Mesenchymal stem cell (in vitro differentiated cells and primary cell): ENCODE data around the gene SNCAIP.

Experiments
- DNase-seq: peaks from one replicate; pipeline ENCODE4 v3.0.0-alpha.2; 2013
- H2AFZ ChIP-seq: one replicate; pipeline ENCODE4 v1.6.1; 2013; ENCODE audit warnings: low read depth, mild to moderate bottlenecking, control low read depth, inconsistent platforms, low read length, moderate library complexity
- H2AK5ac ChIP-seq: 2 replicates; pipeline ENCODE4 v1.6.1; 2013; ENCODE audit warnings: low read length, moderate library complexity, mild to moderate bottlenecking, inconsistent platforms; ENCODE audit not compliant: severe bottlenecking
- H2BK120ac ChIP-seq: one replicate; pipeline ENCODE4 v1.6.1; 2013; ENCODE audit warnings: low read depth, mild to moderate bottlenecking, inconsistent platforms, low read length, moderate library complexity
- H2BK12ac ChIP-seq, 2 experiments: one replicate each; pipeline ENCODE4 v1.6.1; 2013; ENCODE audit warnings: inconsistent platforms in 2 of 2, low read length in 2 of 2, mild to moderate bottlenecking in 2 of 2, moderate library complexity in 2 of 2, control low read depth in 1 of 2
- H2BK15ac ChIP-seq: one replicate; pipeline ENCODE4 v1.6.1; 2013; ENCODE audit warnings: mild to moderate bottlenecking, low read depth, inconsistent platforms; ENCODE audit not compliant: poor library complexity, severe bottlenecking
- H2BK5ac ChIP-seq: 2 replicates; pipeline ENCODE4 v1.6.1; 2013; ENCODE audit warnings: low read depth, mild to moderate bottlenecking, low read length, control low read depth, inconsistent platforms; ENCODE audit not compliant: poor library complexity, severe bottlenecking
- H3K14ac ChIP-seq, 2 experiments: one replicate each; pipeline ENCODE4 v1.6.1; 2013; ENCODE audit warnings: inconsistent platforms in 2 of 2, low read length in 2 of 2, control low read depth in 1 of 2, mild to moderate bottlenecking in 1 of 2, moderate library complexity in 1 of 2
- H3K18ac ChIP-seq, 2 experiments: one replicate each; pipeline ENCODE4 v1.6.1; 2013; ENCODE audit warnings: inconsistent platforms in 2 of 2, low read length in 2 of 2, control low read depth in 1 of 2, low read depth in 1 of 2, mild to moderate bottlenecking in 1 of 2
- H3K23ac ChIP-seq, 2 experiments: one replicate each; pipeline ENCODE4 v1.6.1; 2013; ENCODE audit warnings: inconsistent platforms in 2 of 2, low read length in 2 of 2, mild to moderate bottlenecking in 2 of 2, moderate library complexity in 2 of 2, control low read depth in 1 of 2
- H3K27ac ChIP-seq: 2 replicates; pipeline ENCODE4 v1.5.1; 2013; ENCODE audit warnings: mild to moderate bottlenecking, moderate library complexity, low read length, control low read depth, inconsistent platforms; ENCODE audit not compliant: poor library complexity, severe bottlenecking
- H3K27me3 ChIP-seq, 2 experiments: 2 replicates each; pipeline versions ENCODE4 v1.6.1 to v1.7.0; 2013; ENCODE audit warnings: low read length in 2 of 2, mild to moderate bottlenecking in 2 of 2, moderate library complexity in 2 of 2, control low read depth in 1 of 2, inconsistent platforms in 1 of 2; ENCODE audit not compliant: control insufficient read depth in 1 of 2, insufficient read depth in 1 of 2
- H3K36me3 ChIP-seq, 2 experiments: 2 replicates each; pipeline versions ENCODE4 v1.6.1 to v1.7.0; 2013; ENCODE audit warnings: low read length in 2 of 2, control low read depth in 1 of 2, inconsistent platforms in 1 of 2, low read depth in 1 of 2, mild to moderate bottlenecking in 1 of 2; ENCODE audit not compliant: insufficient read depth in 2 of 2, control insufficient read depth in 1 of 2
- H3K4ac ChIP-seq, 2 experiments: one replicate each; pipeline ENCODE4 v1.6.1; 2013; ENCODE audit warnings: inconsistent platforms in 2 of 2, low read length in 2 of 2, mild to moderate bottlenecking in 2 of 2, moderate library complexity in 2 of 2, control low read depth in 1 of 2, low read depth in 1 of 2
- H3K4me1 ChIP-seq: 2 replicates; pipeline ENCODE4 v1.6.1; 2013; ENCODE audit warnings: low read depth, low read length, control low read depth; ENCODE audit not compliant: control insufficient read depth, insufficient read depth
- H3K4me2 ChIP-seq: 2 replicates; pipeline ENCODE4 v1.6.1; 2013; ENCODE audit warnings: low read length, mild to moderate bottlenecking, inconsistent platforms; ENCODE audit not compliant: poor library complexity, severe bottlenecking
- H3K4me3 ChIP-seq, 2 experiments: 2 replicates each; pipeline versions ENCODE4 v1.5.1 to v1.7.0; 2013; ENCODE audit warnings: low read length in 2 of 2, mild to moderate bottlenecking in 2 of 2, control low read depth in 1 of 2, low read depth in 1 of 2; ENCODE audit not compliant: insufficient read depth in 1 of 2
- H3K79me1 ChIP-seq: replicated peaks from 2 replicates; pipeline ENCODE4 v1.6.1; 2013; ENCODE audit warnings: mild to moderate bottlenecking, control low read depth, low read length, inconsistent platforms; ENCODE audit not compliant: poor library complexity, severe bottlenecking
- H3K9ac ChIP-seq: 2 replicates; pipeline ENCODE4 v1.7.0; 2013; ENCODE audit warnings: mild to moderate bottlenecking, low read length, moderate library complexity
- H3K9me3 ChIP-seq: 2 replicates; pipeline ENCODE4 v1.7.0; 2013; ENCODE audit warnings: mild to moderate bottlenecking, low read length; ENCODE audit not compliant: control insufficient read depth
- H4K8ac ChIP-seq: one replicate; pipeline ENCODE4 v1.6.1; 2013; ENCODE audit warnings: inconsistent platforms, mild to moderate bottlenecking, low read length, moderate library complexity
- H4K91ac ChIP-seq: one replicate; pipeline ENCODE4 v1.6.1; 2013; ENCODE audit warnings: mild to moderate bottlenecking, low read length, inconsistent platforms
- WGBS: methylation state at CpG from one replicate; pipeline ENCODE4 v1.1.7; 2013; ENCODE audit warnings: mixed read lengths; 5-methylcytosine and 5-hydroxymethylcytosine counted together

The SNCAIP gene

GRCh38 chr5:122341087-122341486 is 29.1 kb downstream of the SNCAIP start:
- no peak overlapping the region for H2BK12ac ChIP-seq
- H3K23ac ChIP-seq = no peak overlapping the region
- DNase-seq = no peak
- no peak overlapping the region for H3K4me3 ChIP-seq
- no peaks in the 10 kb centered on the region for H3K79me1 ChIP-seq
- H4K91ac ChIP-seq = no peak overlapping the region
- H3K27me3 ChIP-seq = no peaks in the 10 kb centered on the region
- no peak overlapping the region for H2AK5ac ChIP-seq
- no peaks in the 10 kb centered on the region for H3K9me3 ChIP-seq
- H2BK120ac ChIP-seq = no peak overlapping the region
- no peaks in the 10 kb centered on the region for H3K4me1 ChIP-seq
- no peak overlapping the region for H4K8ac ChIP-seq
- no peak overlapping the region for H3K4ac ChIP-seq
- H3K18ac ChIP-seq = no peak overlapping the region
- H3K4me2 ChIP-seq = no peak overlapping the region
- H2BK5ac ChIP-seq = no peak overlapping the region
- H3K14ac ChIP-seq = no peak overlapping the region
- no peak overlapping the region for H2AFZ ChIP-seq
- no peak overlapping the region for H2BK15ac ChIP-seq
- H3K36me3 ChIP-seq = no peaks in the 10 kb centered on the region
- no peak overlapping the region for H3K27ac ChIP-seq
- H3K9ac ChIP-seq = no peak overlapping the region
- WGBS = 87% methylated on average over 2 of the region's 3 CpGs

- Histone ChIP-seq H3K4me1 (no peaks in the 10 kb centered on the region), H2AK5ac (no peak overlapping the region), H3K18ac (no peak overlapping the region), H4K8ac (peak overlapping the region; percentile 41), H2BK5ac (no peak overlapping the region), H2AFZ (no peak overlapping the region), H3K79me1 (no peaks in the 10 kb centered on the region), H3K4ac (no peak overlapping the region), H2BK120ac (no peak overlapping the region), H3K9me3 (no peaks in the 10 kb centered on the region), H3K14ac (no peak overlapping the region), H3K23ac (no peak overlapping the region), H3K27me3 (no peaks in the 10 kb centered on the region), H3K27ac (no peak overlapping the region), H3K4me2 (no peak overlapping the region), H3K4me3 (no peak overlapping the region), H4K91ac (no peak overlapping the region), H3K9ac (no peak overlapping the region), H3K36me3 (no peaks in the 10 kb centered on the region), H2BK15ac (no peak overlapping the region), H2BK12ac (no peak overlapping the region)
- 60% methylated on average over 2 of the region's 4 CpGs for WGBS
- no peak for DNase-seq
These were observed 30.2 kb downstream of the SNCAIP start for GRCh38 chr5:122342256-122342655.

- Histone ChIP-seq H4K8ac (no peak overlapping the region), H2BK15ac (no peak overlapping the region), H3K4me2 (no peak overlapping the region), H3K9ac (no peak overlapping the region), H3K9me3 (no peaks in the 10 kb centered on the region), H3K4me1 (no peaks in the 10 kb centered on the region), H3K27me3 (no peaks in the 10 kb centered on the region), H2BK5ac (no peak overlapping the region), H3K36me3 (no peaks in the 10 kb centered on the region), H3K23ac (no peak overlapping the region), H3K27ac (no peak overlapping the region), H4K91ac (no peak overlapping the region), H2AFZ (no peak overlapping the region), H2BK12ac (no peak overlapping the region), H3K14ac (no peak overlapping the region), H3K4ac (no peak overlapping the region), H2BK120ac (no peak overlapping the region), H3K18ac (no peak overlapping the region), H3K79me1 (no peaks in the 10 kb centered on the region), H3K4me3 (no peak overlapping the region), H2AK5ac (no peak overlapping the region)
- no peak for DNase-seq
- WGBS = no CpG with 5 or more reads among the region's 3 CpGs
These were observed 35.0 kb downstream of the SNCAIP start for GRCh38 chr5:122346897-122347581.

- Histone ChIP-seq H2BK12ac (peak overlapping the region in 1 of 2 experiments; percentile 15), H3K79me1 (no peaks in the 10 kb centered on the region), H3K4ac (peak overlapping the region in 1 of 2 experiments; percentile 52), H3K9me3 (no peaks in the 10 kb centered on the region), H2AK5ac (no peak overlapping the region), H2BK15ac (no peak overlapping the region), H2BK120ac (no peak overlapping the region), H3K27ac (no peak overlapping the region), H3K4me3 (no peak overlapping the region), H4K91ac (no peak overlapping the region), H3K23ac (no peak overlapping the region), H3K36me3 (no peaks in the 10 kb centered on the region), H2AFZ (no peak overlapping the region), H3K18ac (no peak overlapping the region), H3K4me2 (no peak overlapping the region), H3K14ac (no peak overlapping the region), H2BK5ac (no peak overlapping the region), H3K27me3 (no peaks in the 10 kb centered on the region), H4K8ac (no peak overlapping the region), H3K9ac (no peak overlapping the region), H3K4me1 (no peaks in the 10 kb centered on the region)
- no peak for DNase-seq
- 90% methylated on average over 2 of the region's 3 CpGs for WGBS
These were observed 38.5 kb downstream of the SNCAIP start for GRCh38 chr5:122350496-122350895.
